RWPE1 (cell line): ENCODE data around the gene TEPSIN.

ENCODE experiments used
- CTCF ChIA-PET: fragments of 350-600 bp; sonication (Branson Sonifier 250); formaldehyde crosslinking; extraction: SDS; loops from one replicate; lab custom pipeline; 2021; lab: Yijun Ruan, JAX
- POLR2A ChIA-PET: fragments of 400-600 bp; formaldehyde crosslinking; extraction: SDS; loops from one replicate; lab custom pipeline; 2020; ENCODE audit warnings: antibody characterized with exemption; ENCODE audit not compliant: low non-redundant PET; lab: Yijun Ruan, JAX
- DNase-seq: peaks from one replicate; pipeline ENCODE4 v3.0.0; 2012; ENCODE audit warnings: low spot score
- H3K27ac ChIP-seq: fragments of 450-650 bp; 2 replicates; pipeline ENCODE4 v1.5.1; 2017
- TF ChIP-seq, protein P1 (sequence below): fragments of 450-650 bp; conservative IDR thresholded peaks from 2 replicates; pipeline ENCODE4 v1.5.1; 2017; ENCODE audit warnings: low read depth, mild to moderate bottlenecking

The TEPSIN gene

GRCh38 chr17:81200201-81200600 lies 38.7 kb downstream of the TEPSIN start:
- no peak overlapping the region for H3K27ac ChIP-seq
- no peak for DNase-seq
- POLR2A ChIA-PET = no interaction called here
- CTCF ChIA-PET = interaction anchor here (0.6 to 1.5 kb wide), 7 partner anchors 11 to 58 kb away, joined by 3 to 7 read pairs (median 3); no protein-coding TSS in a partner anchor
- TF ChIP-seq, protein P1, sequence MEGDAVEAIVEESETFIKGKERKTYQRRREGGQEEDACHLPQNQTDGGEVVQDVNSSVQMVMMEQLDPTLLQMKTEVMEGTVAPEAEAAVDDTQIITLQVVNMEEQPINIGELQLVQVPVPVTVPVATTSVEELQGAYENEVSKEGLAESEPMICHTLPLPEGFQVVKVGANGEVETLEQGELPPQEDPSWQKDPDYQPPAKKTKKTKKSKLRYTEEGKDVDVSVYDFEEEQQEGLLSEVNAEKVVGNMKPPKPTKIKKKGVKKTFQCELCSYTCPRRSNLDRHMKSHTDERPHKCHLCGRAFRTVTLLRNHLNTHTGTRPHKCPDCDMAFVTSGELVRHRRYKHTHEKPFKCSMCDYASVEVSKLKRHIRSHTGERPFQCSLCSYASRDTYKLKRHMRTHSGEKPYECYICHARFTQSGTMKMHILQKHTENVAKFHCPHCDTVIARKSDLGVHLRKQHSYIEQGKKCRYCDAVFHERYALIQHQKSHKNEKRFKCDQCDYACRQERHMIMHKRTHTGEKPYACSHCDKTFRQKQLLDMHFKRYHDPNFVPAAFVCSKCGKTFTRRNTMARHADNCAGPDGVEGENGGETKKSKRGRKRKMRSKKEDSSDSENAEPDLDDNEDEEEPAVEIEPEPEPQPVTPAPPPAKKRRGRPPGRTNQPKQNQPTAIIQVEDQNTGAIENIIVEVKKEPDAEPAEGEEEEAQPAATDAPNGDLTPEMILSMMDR = no peak

GRCh38 chr17:81199482-81199830 lies 39.4 kb downstream of the TEPSIN start:
- TF ChIP-seq, protein P1 = no peak

DNA sequence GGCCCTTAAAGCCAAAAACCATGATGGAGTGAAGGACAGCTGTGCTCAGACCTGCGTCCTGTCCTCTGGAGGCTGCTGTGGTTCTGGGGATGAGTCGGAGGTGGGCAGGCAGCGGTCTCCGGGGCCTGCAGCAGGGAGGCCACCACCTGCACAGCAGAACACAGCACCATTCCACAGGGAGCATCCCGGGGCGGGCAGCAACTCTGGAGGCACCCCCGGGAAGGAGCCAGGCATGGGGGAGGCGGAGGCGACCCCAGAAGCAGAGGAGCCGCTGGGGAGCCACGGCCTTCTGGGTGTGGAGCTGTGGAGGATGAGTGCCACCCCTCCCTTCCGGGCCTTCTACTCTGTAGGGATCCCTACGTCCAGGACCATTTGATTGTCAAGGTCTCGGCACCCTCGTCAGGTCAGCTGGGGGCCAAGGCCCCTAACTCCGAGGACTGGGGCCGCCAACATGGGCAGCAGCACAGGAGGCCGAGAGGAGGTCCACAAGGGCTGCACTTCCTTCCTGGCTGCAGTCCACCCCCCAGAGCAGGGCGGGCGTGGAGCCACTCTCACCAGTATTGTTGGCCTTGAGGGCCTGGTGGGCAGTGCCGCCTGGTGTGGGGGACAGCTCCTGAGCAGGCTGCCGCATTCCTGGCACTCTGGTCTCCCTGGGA lies 39.9 kb downstream of the TEPSIN start:
- no peak overlapping the region for H3K27ac ChIP-seq
- DNase-seq = no peak
- TF ChIP-seq, protein P1 = no peak
- ChIA-PET CTCF (interaction anchor here (0.5 to 0.9 kb wide), 3 partner anchors 56 to 425 kb away, joined by 3 to 5 read pairs (median 5); no protein-coding TSS in a partner anchor), POLR2A (no interaction called here)

More at GRCh38 chr17:81199482-81199830, 39.4 kb downstream of the TEPSIN start:
- no peak overlapping the region for H3K27ac ChIP-seq
- no peak for DNase-seq
- ChIA-PET CTCF (no interaction called here), POLR2A (no interaction called here)

- TF ChIP-seq, protein P1 = no peak
- no peak for DNase-seq
- CTCF ChIA-PET = interaction anchor here (0.5 to 0.9 kb wide), 3 partner anchors 55 to 424 kb away, joined by 3 to 5 read pairs (median 5); no protein-coding TSS in a partner anchor
- no peak overlapping the region for H3K27ac ChIP-seq
- POLR2A ChIA-PET = no interaction called here
These were observed 40.9 kb downstream of the TEPSIN start for GRCh38 chr17:81197831-81198490.

DNA sequence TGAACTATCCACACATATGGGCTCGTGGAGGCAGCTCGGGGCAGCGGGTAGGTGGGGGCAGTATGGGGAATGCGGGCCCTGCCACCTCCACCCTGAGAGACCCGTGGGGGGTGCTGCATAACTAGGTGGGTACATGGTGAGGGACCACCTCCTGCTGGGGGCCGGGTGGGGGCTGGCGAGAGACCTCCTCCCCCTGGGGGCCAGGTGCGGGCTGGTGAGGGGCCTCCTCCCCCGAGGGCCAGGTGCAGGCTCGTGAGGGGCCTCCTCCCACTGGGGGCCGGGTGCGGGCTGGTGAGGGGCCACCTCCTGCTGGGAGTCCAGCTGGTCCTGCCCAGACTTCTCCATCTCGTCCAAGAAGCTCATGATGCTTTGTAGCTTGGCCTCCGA lies 41.5 kb downstream of the TEPSIN start:
- TF ChIP-seq, protein P1 = no peak
- ChIA-PET POLR2A (no interaction called here), CTCF (no interaction called here)
- no peak overlapping the region for H3K27ac ChIP-seq
- DNase-seq = no peak

DNA sequence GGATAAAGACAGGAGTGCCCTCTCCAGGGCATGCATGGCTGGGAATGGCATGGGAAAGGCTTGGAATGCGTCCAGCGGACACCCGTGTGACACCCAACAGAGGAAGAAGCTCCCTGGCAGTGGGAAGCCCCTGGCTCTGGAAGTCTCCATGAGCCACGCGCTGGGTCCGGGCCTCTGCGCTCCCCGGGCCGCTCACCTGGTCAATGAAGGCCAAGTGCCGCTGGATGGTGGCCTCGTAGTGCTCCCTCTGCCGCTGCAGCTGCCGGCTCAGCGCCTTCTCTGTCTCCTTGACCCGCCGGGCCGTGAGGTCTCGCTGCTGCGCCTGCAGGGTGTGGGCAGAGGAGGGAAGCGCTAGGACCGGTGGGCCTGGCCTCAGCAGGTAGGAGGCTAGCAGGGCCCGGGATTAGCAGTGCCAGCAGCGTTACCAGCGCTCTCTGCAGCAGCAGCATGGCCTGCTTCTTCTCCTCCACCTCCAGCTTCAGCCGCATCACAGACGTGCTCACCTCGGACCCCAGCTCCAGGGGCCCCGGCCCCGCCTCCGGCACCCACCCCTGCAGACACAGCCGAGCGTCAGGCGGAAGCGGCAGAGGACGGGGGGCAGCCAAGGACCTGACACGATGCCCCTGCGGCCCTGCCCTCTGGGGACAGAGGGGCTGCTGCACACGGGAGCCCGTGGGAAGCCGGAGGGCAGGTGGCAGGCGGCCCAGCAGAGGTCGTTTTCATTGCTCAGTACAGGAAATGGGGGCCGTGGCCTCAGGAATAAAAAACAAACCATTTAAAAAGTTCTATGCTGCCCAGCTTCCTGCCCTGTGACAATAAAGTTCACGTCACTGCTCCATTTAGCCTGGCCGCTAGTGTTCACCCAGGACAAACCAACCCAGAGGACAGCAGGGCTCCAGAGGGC lies 42.1 kb downstream of the TEPSIN start:
- DNase-seq = no peak
- ChIA-PET CTCF (interaction anchor here (0.6 kb wide), 1 partner anchor 74 kb away, joined by 3 read pairs; no protein-coding TSS in a partner anchor), POLR2A (no interaction called here)
- H3K27ac ChIP-seq = no peak overlapping the region
- TF ChIP-seq, protein P1 = no peak
